ENCODE data around the gene TREX2. TPM values are rescaled to one million over a fixed set of nuclear protein-coding genes. Genes with fewer than 3 reads are reported as not detected.

Gene TREX2
- total and polyA plus RNA-seq, 11 donors: 0.22 to 0.48 (median 0.29) TPM; not detected in 3

- TF ChIP-seq POLR2A (IDR thresholded peaks at IDR 0.05): no peak
- 83 to 94% (median 92%) methylated on average over 6 to 16 of the region's 16 CpGs for WGBS, 4 donors
- DNase-seq (no peak), ATAC-seq (no peak)
- H3K4me1 ChIP-seq: peaks cover 0 to 32% (median 5%) of the 10 kb centered on the region in 12 donors
- peak overlapping the region in 1 of 12 donors; percentile 90 for H3K27ac ChIP-seq
- intact Hi-C loops (cut with DNase I): no loop called here
- H3K27me3 ChIP-seq: peaks cover 0 to 2% (median 0%) of the 10 kb centered on the region in 9 donors
- no peaks in the 10 kb centered on the region for H3K9me3 ChIP-seq
- no peak overlapping the region for H3K4me3 ChIP-seq
- no peaks in the 10 kb centered on the region for H3K36me3 ChIP-seq
Measured at GRCh38 chrX:153478746-153479145, 32.9 kb upstream of the TREX2 start.

DNA sequence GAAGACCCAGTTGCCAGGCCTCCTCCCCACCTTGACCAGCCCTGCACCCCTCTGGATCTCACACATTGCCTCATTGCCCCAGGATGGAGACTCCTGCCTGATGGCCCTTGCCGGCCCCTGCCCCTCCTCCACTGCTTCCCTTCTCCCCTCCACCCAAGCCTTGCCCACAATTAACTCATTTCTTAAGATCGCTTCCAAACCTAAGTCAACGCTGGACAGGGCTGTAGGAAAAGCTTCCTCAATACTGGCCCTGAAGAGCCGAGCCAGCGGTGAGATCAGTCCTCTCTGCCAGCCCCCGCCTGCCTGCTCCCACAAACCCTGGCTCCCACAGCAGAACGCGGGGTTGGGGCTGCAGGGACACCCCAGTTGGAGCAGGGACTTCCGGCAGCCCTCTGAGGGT, 32.0 kb upstream of the TREX2 start:
- Histone ChIP-seq H3K27ac (peak overlapping the region in 9 of 12 donors; percentile 7 to 90 (median 71)), H3K4me1 (peaks cover 0 to 32% (median 5%) of the 10 kb centered on the region in 12 donors), H3K9me3 (no peaks in the 10 kb centered on the region), H3K36me3 (no peaks in the 10 kb centered on the region), H3K4me3 (no peak overlapping the region), H3K27me3 (peaks cover 0 to 2% (median 0%) of the 10 kb centered on the region in 9 donors)
- TF ChIP-seq POLR2A (IDR thresholded peaks at IDR 0.05): no peak
- TF ChIP-seq, protein P1, sequence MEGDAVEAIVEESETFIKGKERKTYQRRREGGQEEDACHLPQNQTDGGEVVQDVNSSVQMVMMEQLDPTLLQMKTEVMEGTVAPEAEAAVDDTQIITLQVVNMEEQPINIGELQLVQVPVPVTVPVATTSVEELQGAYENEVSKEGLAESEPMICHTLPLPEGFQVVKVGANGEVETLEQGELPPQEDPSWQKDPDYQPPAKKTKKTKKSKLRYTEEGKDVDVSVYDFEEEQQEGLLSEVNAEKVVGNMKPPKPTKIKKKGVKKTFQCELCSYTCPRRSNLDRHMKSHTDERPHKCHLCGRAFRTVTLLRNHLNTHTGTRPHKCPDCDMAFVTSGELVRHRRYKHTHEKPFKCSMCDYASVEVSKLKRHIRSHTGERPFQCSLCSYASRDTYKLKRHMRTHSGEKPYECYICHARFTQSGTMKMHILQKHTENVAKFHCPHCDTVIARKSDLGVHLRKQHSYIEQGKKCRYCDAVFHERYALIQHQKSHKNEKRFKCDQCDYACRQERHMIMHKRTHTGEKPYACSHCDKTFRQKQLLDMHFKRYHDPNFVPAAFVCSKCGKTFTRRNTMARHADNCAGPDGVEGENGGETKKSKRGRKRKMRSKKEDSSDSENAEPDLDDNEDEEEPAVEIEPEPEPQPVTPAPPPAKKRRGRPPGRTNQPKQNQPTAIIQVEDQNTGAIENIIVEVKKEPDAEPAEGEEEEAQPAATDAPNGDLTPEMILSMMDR (IDR thresholded peaks at IDR 0.05): no peak
- ATAC-seq (peak in 3 of 4 donors; percentile 30 to 63 (median 60)), DNase-seq (peak in 2 of 5 donors; percentile 47 to 49)
- WGBS, 4 donors: 78 to 84% (median 81%) methylated on average over 9 of the region's 9 CpGs
- intact Hi-C loops (cut with DNase I): no loop called here

- H3K4me1 ChIP-seq: peaks cover 0 to 32% (median 5%) of the 10 kb centered on the region in 12 donors
- no peak for ATAC-seq
- intact Hi-C loops (cut with DNase I): no loop called here
Measured at GRCh38 chrX:153477364-153477857, 31.6 kb upstream of the TREX2 start.

DNA sequence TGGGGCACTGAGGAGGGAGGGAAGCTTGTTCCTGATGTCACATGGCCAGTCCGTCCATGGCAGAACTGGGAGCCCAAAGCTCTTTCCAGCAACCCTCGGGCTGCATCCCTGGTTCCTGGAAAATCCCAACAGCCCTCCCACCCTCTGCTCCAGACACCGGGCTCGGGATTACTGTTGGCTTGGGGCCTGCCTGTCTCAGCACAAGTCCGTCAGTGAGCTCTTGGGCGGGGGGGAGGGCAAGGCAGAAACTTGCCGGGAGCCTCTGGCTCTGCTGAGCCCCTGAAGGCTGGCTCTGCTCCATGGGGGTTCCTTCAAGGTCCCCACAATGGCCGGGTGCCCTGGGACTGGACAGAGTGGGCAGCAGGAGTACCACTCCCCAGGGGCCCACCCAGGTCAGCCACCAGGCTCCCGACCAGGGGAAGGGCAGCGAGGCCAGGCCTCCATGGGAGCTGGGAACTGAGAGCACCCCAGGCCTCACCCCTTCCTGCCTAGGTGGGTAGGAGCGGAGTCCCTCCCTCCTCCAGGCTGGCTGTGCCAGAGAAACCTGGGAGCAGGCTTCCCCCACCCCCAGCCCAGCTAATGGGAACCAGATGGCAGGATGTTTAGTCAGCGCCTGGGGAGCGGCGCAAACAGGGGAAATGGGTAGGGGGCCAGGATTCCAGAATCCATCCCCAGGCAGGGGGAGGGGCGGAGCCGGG, 31.0 kb upstream of the TREX2 start:
- H3K9me3 ChIP-seq: no peaks in the 10 kb centered on the region
- DNase-seq: peak; percentile 58 to 74 (median 70)
- H3K4me3 ChIP-seq: no peak overlapping the region
- TF ChIP-seq, protein P1 (IDR thresholded peaks at IDR 0.05): no peak
- no peak for TF ChIP-seq POLR2A (IDR thresholded peaks at IDR 0.05)
- 41 to 75% (median 60%) methylated on average over 5 to 16 of the region's 16 CpGs for WGBS, 4 donors
- H3K27me3 ChIP-seq: peaks cover 0 to 2% (median 0%) of the 10 kb centered on the region in 9 donors
- H3K36me3 ChIP-seq: no peaks in the 10 kb centered on the region
- peaks cover 0 to 32% (median 5%) of the 10 kb centered on the region in 12 donors for H3K4me1 ChIP-seq
- peak overlapping the region in 11 of 12 donors; percentile 7 to 90 (median 70) for H3K27ac ChIP-seq
- intact Hi-C loops (cut with DNase I): no loop called here
- peak; percentile 29 to 72 (median 51) for ATAC-seq

More at GRCh38 chrX:153477364-153477857, 31.6 kb upstream of the TREX2 start:
- 56 to 86% (median 74%) methylated on average over 1 to 11 of the region's 11 CpGs for WGBS, 4 donors
- H3K27ac ChIP-seq: peak overlapping the region in 11 of 12 donors; percentile 7 to 90 (median 67)
- DNase-seq: no peak
- H3K36me3 ChIP-seq: no peaks in the 10 kb centered on the region
- H3K27me3 ChIP-seq: peaks cover 0 to 2% (median 0%) of the 10 kb centered on the region in 9 donors
- H3K9me3 ChIP-seq: no peaks in the 10 kb centered on the region
- TF ChIP-seq POLR2A (IDR thresholded peaks at IDR 0.05): no peak
- TF ChIP-seq, protein P1 (IDR thresholded peaks at IDR 0.05): no peak
- no peak overlapping the region for H3K4me3 ChIP-seq

Data from heart left ventricle (tissue), 16 donors.